ENCODE results near the gene PDGFA. TPM values are rescaled to one million over a fixed set of nuclear protein-coding genes. Genes with fewer than 3 reads are reported as not detected.
A peak's percentile ranks its signal among the peaks of the same experiment; 100 is the strongest.

PDGFA gene
- total RNA-seq, 2 experiments from 2014 or later, result 0.50 to 0.79 TPM

- no peak for DNase-seq
- no peaks in the 10 kb centered on the region for H3K9me3 Mint-ChIP-seq (ENCODE audit: insufficient read depth)
- no peaks in the 10 kb centered on the region for H3K27me3 Mint-ChIP-seq (ENCODE audit: low read depth)
- ChIA-PET CTCF (no interaction called here), POLR2A (no interaction called here)
- no peak overlapping the region for H3K27ac Mint-ChIP-seq
- no peaks in the 10 kb centered on the region for H3K4me1 Mint-ChIP-seq (ENCODE audit: low read depth)
- H3K36me3 Mint-ChIP-seq (ENCODE audit: low read depth), result no peaks in the 10 kb centered on the region
- H3K4me3 Mint-ChIP-seq, result no peak overlapping the region
- no peak for ATAC-seq
These were observed 61.7 kb downstream of the PDGFA start for GRCh38 chr7:457814-458510.

- DNase-seq (no peak), ATAC-seq (no peak)
- Mint-ChIP-seq H3K27me3 (ENCODE audit: low read depth) (peaks cover 5% of the 10 kb centered on the region), H3K9me3 (ENCODE audit: insufficient read depth) (no peaks in the 10 kb centered on the region), H3K36me3 (ENCODE audit: low read depth) (no peaks in the 10 kb centered on the region), H3K27ac (no peak overlapping the region), H3K4me3 (no peak overlapping the region), H3K4me1 (ENCODE audit: low read depth) (peaks cover 10% of the 10 kb centered on the region)
- ChIA-PET CTCF (no interaction called here), POLR2A (no interaction called here)
These were observed 64.3 kb downstream of the PDGFA start for GRCh38 chr7:455110-455928.

GRCh38 chr7:454356-455109 lies 65.1 kb downstream of the PDGFA start:
- no peak for ATAC-seq
- DNase-seq, result no peak
- H3K27me3 Mint-ChIP-seq (ENCODE audit: low read depth), result peaks cover 5% of the 10 kb centered on the region
- no peaks in the 10 kb centered on the region for H3K36me3 Mint-ChIP-seq (ENCODE audit: low read depth)
- H3K9me3 Mint-ChIP-seq (ENCODE audit: insufficient read depth), result no peaks in the 10 kb centered on the region
- H3K27ac Mint-ChIP-seq, result no peak overlapping the region
- H3K4me3 Mint-ChIP-seq, result no peak overlapping the region
- ChIA-PET CTCF (no interaction called here), POLR2A (no interaction called here)
- H3K4me1 Mint-ChIP-seq (ENCODE audit: low read depth), result peaks cover 10% of the 10 kb centered on the region

GRCh38 chr7:453597-454306 lies 65.9 kb downstream of the PDGFA start:
- no peaks in the 10 kb centered on the region for H3K36me3 Mint-ChIP-seq (ENCODE audit: low read depth)
- ATAC-seq (no peak), DNase-seq (no peak)
- H3K27ac Mint-ChIP-seq, result no peak overlapping the region
- CTCF ChIA-PET, result no interaction called here
- peaks cover 13% of the 10 kb centered on the region for H3K4me1 Mint-ChIP-seq (ENCODE audit: low read depth)
- H3K9me3 Mint-ChIP-seq (ENCODE audit: insufficient read depth), result no peaks in the 10 kb centered on the region
- POLR2A ChIA-PET, result no interaction called here
- H3K4me3 Mint-ChIP-seq, result no peak overlapping the region
- H3K27me3 Mint-ChIP-seq (ENCODE audit: low read depth), result peaks cover 5% of the 10 kb centered on the region

- POLR2A ChIA-PET, result no interaction called here
- Mint-ChIP-seq H3K27me3 (ENCODE audit: low read depth) (peaks cover 5% of the 10 kb centered on the region), H3K36me3 (ENCODE audit: low read depth) (no peaks in the 10 kb centered on the region)
These were observed 66.7 kb downstream of the PDGFA start for GRCh38 chr7:452791-453455.

GRCh38 chr7:452226-452751 lies 67.4 kb downstream of the PDGFA start:
- Mint-ChIP-seq H3K36me3 (ENCODE audit: low read depth) (no peaks in the 10 kb centered on the region), H3K4me3 (no peak overlapping the region), H3K27me3 (ENCODE audit: low read depth) (peaks cover 5% of the 10 kb centered on the region), H3K9me3 (ENCODE audit: insufficient read depth) (no peaks in the 10 kb centered on the region), H3K4me1 (ENCODE audit: low read depth) (peaks cover 14% of the 10 kb centered on the region), H3K27ac (no peak overlapping the region)
- ATAC-seq (peak; percentile 27), DNase-seq (no peak)
- ChIA-PET CTCF (no interaction called here), POLR2A (no interaction called here)

More at GRCh38 chr7:452791-453455, 66.7 kb downstream of the PDGFA start:
- H3K27ac Mint-ChIP-seq, result no peak overlapping the region
- peaks cover 14% of the 10 kb centered on the region for H3K4me1 Mint-ChIP-seq (ENCODE audit: low read depth)
- H3K4me3 Mint-ChIP-seq, result no peak overlapping the region
- ATAC-seq (no peak), DNase-seq (no peak)
- CTCF ChIA-PET, result no interaction called here
- H3K9me3 Mint-ChIP-seq (ENCODE audit: insufficient read depth), result no peaks in the 10 kb centered on the region

- Mint-ChIP-seq H3K4me1 (ENCODE audit: low read depth) (peaks cover 14% of the 10 kb centered on the region), H3K27ac (peak overlapping the region; percentile 20), H3K36me3 (ENCODE audit: low read depth) (no peaks in the 10 kb centered on the region), H3K4me3 (no peak overlapping the region), H3K27me3 (ENCODE audit: low read depth) (peaks cover 5% of the 10 kb centered on the region), H3K9me3 (ENCODE audit: insufficient read depth) (no peaks in the 10 kb centered on the region)
- ATAC-seq (no peak), DNase-seq (no peak)
- ChIA-PET POLR2A (no interaction called here), CTCF (no interaction called here)
These were observed 68.1 kb downstream of the PDGFA start for GRCh38 chr7:451255-452225.

- no peak overlapping the region for H3K4me3 Mint-ChIP-seq
- peak; percentile 25 for DNase-seq
- peak overlapping the region; percentile 20 for H3K27ac Mint-ChIP-seq
- POLR2A ChIA-PET, result no interaction called here
- ATAC-seq, result no peak
- H3K4me1 Mint-ChIP-seq (ENCODE audit: low read depth), result peaks cover 14% of the 10 kb centered on the region
- H3K27me3 Mint-ChIP-seq (ENCODE audit: low read depth), result peaks cover 5% of the 10 kb centered on the region
- no peaks in the 10 kb centered on the region for H3K36me3 Mint-ChIP-seq (ENCODE audit: low read depth)
- CTCF ChIA-PET, result no interaction called here
- no peaks in the 10 kb centered on the region for H3K9me3 Mint-ChIP-seq (ENCODE audit: insufficient read depth)
These were observed 68.9 kb downstream of the PDGFA start for GRCh38 chr7:450741-451140.

- no peak overlapping the region for H3K4me3 Mint-ChIP-seq
- ChIA-PET POLR2A (interaction anchor here (1.1 kb wide), 1 partner anchor 22 kb away, joined by 3 read pairs; no protein-coding TSS in a partner anchor), CTCF (no interaction called here)
- peaks cover 14% of the 10 kb centered on the region for H3K4me1 Mint-ChIP-seq (ENCODE audit: low read depth)
- ATAC-seq (no peak), DNase-seq (no peak)
- H3K36me3 Mint-ChIP-seq (ENCODE audit: low read depth), result no peaks in the 10 kb centered on the region
- peaks cover 5% of the 10 kb centered on the region for H3K27me3 Mint-ChIP-seq (ENCODE audit: low read depth)
- no peaks in the 10 kb centered on the region for H3K9me3 Mint-ChIP-seq (ENCODE audit: insufficient read depth)
- H3K27ac Mint-ChIP-seq, result no peak overlapping the region
These were observed 69.6 kb downstream of the PDGFA start for GRCh38 chr7:450036-450435.

- H3K4me1 Mint-ChIP-seq (ENCODE audit: low read depth), result peaks cover 14% of the 10 kb centered on the region
- H3K36me3 Mint-ChIP-seq (ENCODE audit: low read depth), result no peaks in the 10 kb centered on the region
- no peak overlapping the region for H3K4me3 Mint-ChIP-seq
- CTCF ChIA-PET, result no interaction called here
- no peaks in the 10 kb centered on the region for H3K9me3 Mint-ChIP-seq (ENCODE audit: insufficient read depth)
- peaks cover 5% of the 10 kb centered on the region for H3K27me3 Mint-ChIP-seq (ENCODE audit: low read depth)
- POLR2A ChIA-PET, result interaction anchor here (1.1 kb wide), 1 partner anchor 23 kb away, joined by 3 read pairs; no protein-coding TSS in a partner anchor
- no peak for DNase-seq
- no peak for ATAC-seq
- peak overlapping the region; percentile 63 for H3K27ac Mint-ChIP-seq
These were observed 70.2 kb downstream of the PDGFA start for GRCh38 chr7:449324-450019.
